HEK293 (cell line): ENCODE measurements around the gene VCL.

Experiments
- CTCF ChIA-PET: fragments of 350-600 bp; formaldehyde crosslinking; extraction: SDS; loops from one replicate; lab custom pipeline; 2021; ENCODE audit warnings: antibody characterized with exemption; lab: Yijun Ruan, JAX
- POLR2A ChIA-PET: fragments of 300-600 bp; formaldehyde crosslinking; extraction: SDS; loops from one replicate; lab custom pipeline; 2020; ENCODE audit warnings: antibody characterized with exemption, inconsistent platforms; lab: Yijun Ruan, JAX
- H3K27ac ChIP-seq: fragments of 200-500 bp; sonication (Bioruptor generic); 2 replicates; pipeline ENCODE4 v1.5.1; 2014; ENCODE audit warnings: low read depth, low read length, control low read depth, inconsistent platforms; ENCODE audit errors: extremely low read depth
- H3K36me3 ChIP-seq, 2 experiments: fragments of 200-500 bp in 1 of 2; sonication (Bioruptor generic) in 1 of 2; 1 replicate in 1 of 2; 2 replicates in 1 of 2; pipeline ENCODE4 v1.5.1; 2014 to 2017; ENCODE audit warnings: inconsistent platforms in 2 of 2, low read length in 2 of 2; ENCODE audit not compliant: control insufficient read depth in 2 of 2, insufficient read depth in 1 of 2
- H3K4me1 ChIP-seq: fragments of 200-500 bp; sonication (Bioruptor generic); 2 replicates; pipeline ENCODE4 v1.5.1; 2014; ENCODE audit warnings: mild to moderate bottlenecking, low read length, inconsistent platforms; ENCODE audit not compliant: control insufficient read depth, insufficient read depth
- H3K4me3 ChIP-seq: 2 replicates; pipeline ENCODE4 v1.5.1; 2011; ENCODE audit warnings: low read depth, mild to moderate bottlenecking, control low read depth, low read length, moderate library complexity
- H3K9me3 ChIP-seq: fragments of 200-500 bp; sonication (Bioruptor generic); 2 replicates; pipeline ENCODE4 v1.5.1; 2014; ENCODE audit warnings: low read depth, low read length, inconsistent platforms; ENCODE audit not compliant: control insufficient read depth, insufficient read depth
- FEZF1 ChIP-seq: fragments of 450-650 bp; formaldehyde crosslinking; IDR thresholded peaks from 2 replicates; pipeline ENCODE4 v1.5.1; 2016; ENCODE audit warnings: missing biosample characterization, missing genetic modification characterization
- RBAK ChIP-seq: fragments of 450-650 bp; formaldehyde crosslinking; IDR thresholded peaks from 2 replicates; pipeline ENCODE4 v1.5.1; 2016; ENCODE audit warnings: missing biosample characterization, missing genetic modification characterization
- SCRT1 ChIP-seq: fragments of 450-650 bp; formaldehyde crosslinking; IDR thresholded peaks from 2 replicates; pipeline ENCODE4 v1.5.1; 2016; ENCODE audit warnings: missing biosample characterization, missing genetic modification characterization, borderline replicate concordance
- ZBTB8A ChIP-seq: fragments of 450-650 bp; formaldehyde crosslinking; IDR thresholded peaks from 2 replicates; pipeline ENCODE4 v1.5.1; 2016; ENCODE audit warnings: missing biosample characterization, missing genetic modification characterization
- ZFP37 ChIP-seq: fragments of 450-650 bp; formaldehyde crosslinking; IDR thresholded peaks from 2 replicates; pipeline ENCODE4 v1.5.1; 2016; ENCODE audit warnings: missing biosample characterization, missing genetic modification characterization
- ZFP69B ChIP-seq: fragments of 450-650 bp; formaldehyde crosslinking; IDR thresholded peaks from 2 replicates; pipeline ENCODE4 v1.5.1; 2016; ENCODE audit warnings: missing biosample characterization, missing genetic modification characterization
- ZNF132 ChIP-seq: fragments of 450-650 bp; formaldehyde crosslinking; IDR thresholded peaks from 2 replicates; pipeline ENCODE4 v1.5.1; 2017; ENCODE audit warnings: missing biosample characterization, missing genetic modification characterization, borderline replicate concordance
- ZNF174 ChIP-seq: fragments of 450-650 bp; formaldehyde crosslinking; IDR thresholded peaks from 2 replicates; pipeline ENCODE4 v1.5.0; 2017; ENCODE audit warnings: missing biosample characterization, mild to moderate bottlenecking, missing genetic modification characterization
- ZNF175 ChIP-seq: fragments of 450-650 bp; formaldehyde crosslinking; IDR thresholded peaks from 2 replicates; pipeline ENCODE4 v1.5.1; 2016; ENCODE audit warnings: missing biosample characterization, missing genetic modification characterization
- ZNF239 ChIP-seq: fragments of 450-650 bp; formaldehyde crosslinking; IDR thresholded peaks from 2 replicates; pipeline ENCODE4 v1.5.1; 2016; ENCODE audit warnings: missing biosample characterization, missing genetic modification characterization
- ZNF350 ChIP-seq: fragments of 450-650 bp; formaldehyde crosslinking; IDR thresholded peaks from 2 replicates; pipeline ENCODE4 v1.5.0; 2017; ENCODE audit warnings: missing biosample characterization, mild to moderate bottlenecking, missing genetic modification characterization
- ZNF37A ChIP-seq: fragments of 450-650 bp; IDR thresholded peaks from 2 replicates; pipeline ENCODE4 v1.5.1; 2018; ENCODE audit warnings: missing biosample characterization, missing genetic modification characterization
- ZNF416 ChIP-seq: fragments of 450-650 bp; formaldehyde crosslinking; IDR thresholded peaks from 2 replicates; pipeline ENCODE4 v1.5.1; 2016; ENCODE audit warnings: missing biosample characterization, missing genetic modification characterization
- ZNF433 ChIP-seq: fragments of 450-650 bp; formaldehyde crosslinking; IDR thresholded peaks from 2 replicates; pipeline ENCODE4 v1.5.1; 2016; ENCODE audit warnings: missing biosample characterization, missing genetic modification characterization, low read depth
- ZNF488 ChIP-seq: fragments of 450-650 bp; formaldehyde crosslinking; IDR thresholded peaks from 2 replicates; pipeline ENCODE4 v1.5.1; 2016; ENCODE audit warnings: missing biosample characterization, missing genetic modification characterization
- ZNF521 ChIP-seq: fragments of 450-650 bp; formaldehyde crosslinking; IDR thresholded peaks from 2 replicates; pipeline ENCODE4 v1.5.1; 2017; ENCODE audit warnings: missing biosample characterization, mild to moderate bottlenecking, missing genetic modification characterization
- ZNF610 ChIP-seq: fragments of 450-650 bp; formaldehyde crosslinking; IDR thresholded peaks from 2 replicates; pipeline ENCODE4 v1.5.1; 2016; ENCODE audit warnings: missing biosample characterization, missing genetic modification characterization, borderline replicate concordance
- ZNF660 ChIP-seq: fragments of 450-650 bp; IDR thresholded peaks from 2 replicates; pipeline ENCODE4 v1.5.1; 2018; ENCODE audit warnings: missing biosample characterization, mild to moderate bottlenecking, missing genetic modification characterization
- ZNF677 ChIP-seq: fragments of 450-650 bp; IDR thresholded peaks from 2 replicates; pipeline ENCODE4 v1.5.0; 2018; ENCODE audit warnings: missing biosample characterization, mild to moderate bottlenecking, missing genetic modification characterization, moderate library complexity
- ZNF692 ChIP-seq: fragments of 450-650 bp; formaldehyde crosslinking; IDR thresholded peaks from 2 replicates; pipeline ENCODE4 v1.5.1; 2016; ENCODE audit warnings: missing biosample characterization, missing genetic modification characterization
- ZNF768 ChIP-seq: fragments of 450-650 bp; formaldehyde crosslinking; IDR thresholded peaks from 2 replicates; pipeline ENCODE4 v1.5.1; 2018; ENCODE audit warnings: missing biosample characterization, mild to moderate bottlenecking, missing genetic modification characterization
- ZNF785 ChIP-seq: fragments of 450-650 bp; formaldehyde crosslinking; IDR thresholded peaks from 2 replicates; pipeline ENCODE4 v1.5.1; 2016; ENCODE audit warnings: missing biosample characterization, missing genetic modification characterization
- ZNF837 ChIP-seq: fragments of 450-650 bp; formaldehyde crosslinking; IDR thresholded peaks from 2 replicates; pipeline ENCODE4 v1.5.1; 2016; ENCODE audit warnings: missing biosample characterization, missing genetic modification characterization
- ZSCAN30 ChIP-seq: fragments of 450-650 bp; IDR thresholded peaks from 2 replicates; pipeline ENCODE4 v1.5.1; 2018; ENCODE audit warnings: missing biosample characterization, mild to moderate bottlenecking, missing genetic modification characterization, moderate library complexity
- TF ChIP-seq, protein P1 (sequence below): fragments of 450-650 bp; formaldehyde crosslinking; IDR thresholded peaks from 2 replicates; pipeline ENCODE4 v1.5.1; 2016; ENCODE audit warnings: missing biosample characterization, missing genetic modification characterization
- TF ChIP-seq, protein P2 (sequence below): fragments of 450-650 bp; formaldehyde crosslinking; IDR thresholded peaks from 2 replicates; pipeline ENCODE4 v1.5.1; 2016; ENCODE audit warnings: missing biosample characterization, missing genetic modification characterization
- TF ChIP-seq, protein P3 (sequence below): fragments of 450-650 bp; formaldehyde crosslinking; IDR thresholded peaks from 2 replicates; pipeline ENCODE4 v1.5.1; 2016; ENCODE audit warnings: missing biosample characterization, missing genetic modification characterization, borderline replicate concordance

The VCL gene

GRCh38 chr10:74145133-74145532, 147.2 kb downstream of the VCL start:
- POLR2A ChIA-PET, result interaction anchor here (1.0 to 1.7 kb wide), 2 partner anchors 21 to 31 kb away, joined by 3 read pairs; no protein-coding TSS in a partner anchor
- H3K27ac ChIP-seq, result peak overlapping the region; percentile 42; the same call in 1 of the 2 replicates
- H3K4me1 ChIP-seq, result peaks cover 18% of the 10 kb centered on the region
- CTCF ChIA-PET, result interaction anchor here (0.8 to 1.0 kb wide), 4 partner anchors 22 to 188 kb away, joined by 3 to 5 read pairs (median 3); no protein-coding TSS in a partner anchor
- no peaks in the 10 kb centered on the region for H3K9me3 ChIP-seq
- H3K36me3 ChIP-seq, result peaks cover 10 to 16% of the 10 kb centered on the region in 2 experiments
- no peak overlapping the region for H3K4me3 ChIP-seq
- no peak for TF ChIP-seq ZFP69B (tag by site-specific recombination)
- TF ChIP-seq ZNF239 (tag by site-specific recombination), result no peak
- TF ChIP-seq ZNF132 (tag by site-specific recombination), result no peak
- TF ChIP-seq ZNF175 (tag by site-specific recombination), result no peak
- no peak for TF ChIP-seq ZNF677 (tag by site-specific recombination)
- TF ChIP-seq, protein P1, sequence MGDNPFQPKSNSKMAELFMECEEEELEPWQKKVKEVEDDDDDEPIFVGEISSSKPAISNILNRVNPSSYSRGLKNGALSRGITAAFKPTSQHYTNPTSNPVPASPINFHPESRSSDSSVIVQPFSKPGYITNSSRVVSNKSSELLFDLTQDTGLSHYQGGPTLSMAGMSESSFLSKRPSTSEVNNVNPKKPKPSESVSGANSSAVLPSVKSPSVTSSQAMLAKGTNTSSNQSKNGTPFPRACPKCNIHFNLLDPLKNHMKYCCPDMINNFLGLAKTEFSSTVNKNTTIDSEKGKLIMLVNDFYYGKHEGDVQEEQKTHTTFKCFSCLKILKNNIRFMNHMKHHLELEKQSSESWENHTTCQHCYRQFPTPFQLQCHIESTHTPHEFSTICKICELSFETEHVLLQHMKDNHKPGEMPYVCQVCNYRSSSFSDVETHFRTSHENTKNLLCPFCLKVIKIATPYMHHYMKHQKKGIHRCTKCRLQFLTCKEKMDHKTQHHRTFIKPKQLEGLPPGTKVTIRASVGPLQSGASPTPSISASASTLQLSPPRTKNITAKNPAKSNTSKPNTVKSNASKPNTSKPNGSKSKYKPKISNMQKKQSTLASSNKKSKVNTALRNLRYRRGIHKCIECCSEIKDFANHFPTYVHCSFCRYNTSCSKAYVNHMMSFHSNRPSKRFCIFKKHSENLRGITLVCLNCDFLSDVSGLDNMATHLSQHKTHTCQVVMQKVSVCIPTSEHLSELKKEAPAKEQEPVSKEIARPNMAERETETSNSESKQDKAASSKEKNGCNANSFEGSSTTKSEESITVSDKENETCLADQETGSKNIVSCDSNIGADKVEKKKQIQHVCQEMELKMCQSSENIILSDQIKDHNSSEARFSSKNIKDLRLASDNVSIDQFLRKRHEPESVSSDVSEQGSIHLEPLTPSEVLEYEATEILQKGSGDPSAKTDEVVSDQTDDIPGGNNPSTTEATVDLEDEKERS (tag by site-specific recombination), result no peak
- no peak for TF ChIP-seq ZNF521 (tag by site-specific recombination)
- TF ChIP-seq, protein P2, sequence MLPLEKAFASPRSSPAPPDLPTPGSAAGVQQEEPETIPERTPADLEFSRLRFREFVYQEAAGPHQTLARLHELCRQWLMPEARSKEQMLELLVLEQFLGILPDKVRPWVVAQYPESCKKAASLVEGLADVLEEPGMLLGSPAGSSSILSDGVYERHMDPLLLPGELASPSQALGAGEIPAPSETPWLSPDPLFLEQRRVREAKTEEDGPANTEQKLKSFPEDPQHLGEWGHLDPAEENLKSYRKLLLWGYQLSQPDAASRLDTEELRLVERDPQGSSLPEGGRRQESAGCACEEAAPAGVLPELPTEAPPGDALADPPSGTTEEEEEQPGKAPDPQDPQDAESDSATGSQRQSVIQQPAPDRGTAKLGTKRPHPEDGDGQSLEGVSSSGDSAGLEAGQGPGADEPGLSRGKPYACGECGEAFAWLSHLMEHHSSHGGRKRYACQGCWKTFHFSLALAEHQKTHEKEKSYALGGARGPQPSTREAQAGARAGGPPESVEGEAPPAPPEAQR (tag by site-specific recombination), result no peak
- TF ChIP-seq SCRT1 (tag by site-specific recombination), result peak; percentile 54; the same call in 1 of the 2 replicates
- no peak for TF ChIP-seq ZNF610 (tag by site-specific recombination)
- no peak for TF ChIP-seq ZNF416 (tag by site-specific recombination)
- 0 out of 2 replicates have a peak, but pooled peaks have one; percentile 24 for TF ChIP-seq ZSCAN30
- TF ChIP-seq ZNF37A (tag by site-specific recombination), result no peak
- TF ChIP-seq ZFP37 (tag by site-specific recombination), result no peak
- TF ChIP-seq ZNF837 (tag by site-specific recombination), result no peak
- TF ChIP-seq, protein P3, sequence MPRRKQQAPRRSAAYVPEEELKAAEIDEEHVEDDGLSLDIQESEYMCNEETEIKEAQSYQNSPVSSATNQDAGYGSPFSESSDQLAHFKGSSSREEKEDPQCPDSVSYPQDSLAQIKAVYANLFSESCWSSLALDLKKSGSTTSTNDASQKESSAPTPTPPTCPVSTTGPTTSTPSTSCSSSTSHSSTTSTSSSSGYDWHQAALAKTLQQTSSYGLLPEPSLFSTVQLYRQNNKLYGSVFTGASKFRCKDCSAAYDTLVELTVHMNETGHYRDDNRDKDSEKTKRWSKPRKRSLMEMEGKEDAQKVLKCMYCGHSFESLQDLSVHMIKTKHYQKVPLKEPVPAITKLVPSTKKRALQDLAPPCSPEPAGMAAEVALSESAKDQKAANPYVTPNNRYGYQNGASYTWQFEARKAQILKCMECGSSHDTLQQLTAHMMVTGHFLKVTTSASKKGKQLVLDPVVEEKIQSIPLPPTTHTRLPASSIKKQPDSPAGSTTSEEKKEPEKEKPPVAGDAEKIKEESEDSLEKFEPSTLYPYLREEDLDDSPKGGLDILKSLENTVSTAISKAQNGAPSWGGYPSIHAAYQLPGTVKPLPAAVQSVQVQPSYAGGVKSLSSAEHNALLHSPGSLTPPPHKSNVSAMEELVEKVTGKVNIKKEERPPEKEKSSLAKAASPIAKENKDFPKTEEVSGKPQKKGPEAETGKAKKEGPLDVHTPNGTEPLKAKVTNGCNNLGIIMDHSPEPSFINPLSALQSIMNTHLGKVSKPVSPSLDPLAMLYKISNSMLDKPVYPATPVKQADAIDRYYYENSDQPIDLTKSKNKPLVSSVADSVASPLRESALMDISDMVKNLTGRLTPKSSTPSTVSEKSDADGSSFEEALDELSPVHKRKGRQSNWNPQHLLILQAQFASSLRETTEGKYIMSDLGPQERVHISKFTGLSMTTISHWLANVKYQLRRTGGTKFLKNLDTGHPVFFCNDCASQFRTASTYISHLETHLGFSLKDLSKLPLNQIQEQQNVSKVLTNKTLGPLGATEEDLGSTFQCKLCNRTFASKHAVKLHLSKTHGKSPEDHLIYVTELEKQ (tag by site-specific recombination), result peak; percentile 70; the same call in 1 of the 2 replicates
- TF ChIP-seq ZNF785 (tag by site-specific recombination), result no peak
- no peak for TF ChIP-seq RBAK (tag by site-specific recombination)
- no peak for TF ChIP-seq ZNF350
- peak; percentile 49; the same call in 1 of the 2 replicates for TF ChIP-seq FEZF1 (tag by site-specific recombination)
- TF ChIP-seq ZBTB8A (tag by site-specific recombination), result no peak
- no peak for TF ChIP-seq ZNF488 (tag by site-specific recombination)
- TF ChIP-seq ZNF692 (tag by site-specific recombination), result 0 out of 2 replicates have a peak, but pooled peaks have one; percentile 43
- no peak for TF ChIP-seq ZNF768 (tag by site-specific recombination)
- 0 out of 2 replicates have a peak, but pooled peaks have one; percentile 34 for TF ChIP-seq ZNF660 (tag by site-specific recombination)
- TF ChIP-seq ZNF174 (tag by site-specific recombination), result no peak
- TF ChIP-seq ZNF433 (tag by site-specific recombination), result no peak
